H1 (cell line): Measurements from ENCODE around the gene GPN2. TPM values are rescaled to one million over a fixed set of nuclear protein-coding genes. Genes with fewer than 3 reads are reported as not detected.
"Not testable (repeated sequence)": the region's sequence is repeated elsewhere in the genome, so short reads cannot be mapped to it uniquely, and the experiment has no call there.

ENCODE experiments used
- CTCF ChIA-PET: fragments of 300-600 bp; sonication (Branson Sonifier 250); formaldehyde crosslinking; loops from one replicate; lab custom pipeline; 2021; ENCODE audit not compliant: partially characterized antibody; lab: Charles Lee
- POLR2A ChIA-PET: fragments of 300-600 bp; sonication (Branson Sonifier 250); formaldehyde crosslinking; loops from one replicate; lab custom pipeline; 2021; ENCODE audit warnings: inconsistent platforms; ENCODE audit not compliant: partially characterized antibody; lab: Charles Lee
- DNase-seq, 2 experiments: peaks; one replicate each; pipeline versions ENCODE4 v3.0.0 to v3.0.0-alpha.2; 2010 to 2022; ENCODE audit warnings: low spot score in 2 of 2, low read depth in 1 of 2, mixed read lengths in 1 of 2
- FAIRE-seq: peaks from 2 replicates; lab custom pipeline; 2011; peaks lifted over from hg19 to GRCh38; lab: Jason Lieb, UNC
- H2AFZ ChIP-seq: 2 replicates; pipeline ENCODE4 v1.8.1; 2012; ENCODE audit warnings: low read length, inconsistent platforms
- H2AK5ac ChIP-seq: 2 replicates; pipeline ENCODE4 v1.6.1; 2013; ENCODE audit warnings: low read depth, low read length
- H2BK120ac ChIP-seq: replicated peaks from 2 replicates; pipeline ENCODE3; 2013; ENCODE audit warnings: low read depth, low read length, inconsistent platforms
- H2BK12ac ChIP-seq: 2 replicates; pipeline ENCODE4 v1.6.1; 2013; ENCODE audit warnings: low read depth, low read length
- H2BK15ac ChIP-seq: 2 replicates; pipeline ENCODE4 v1.6.1; 2013; ENCODE audit warnings: low read length
- H2BK20ac ChIP-seq: 2 replicates; pipeline ENCODE4 v1.6.1; 2013; ENCODE audit warnings: low read length
- H2BK5ac ChIP-seq: 2 replicates; pipeline ENCODE4 v1.6.1; 2013; ENCODE audit warnings: low read depth, low read length
- H3K14ac ChIP-seq: 2 replicates; pipeline ENCODE4 v1.6.1; 2013; ENCODE audit warnings: inconsistent platforms; ENCODE audit not compliant: insufficient read length
- H3K18ac ChIP-seq: 2 replicates; pipeline ENCODE4 v1.6.1; 2013; ENCODE audit warnings: low read length; ENCODE audit errors: extremely low read depth
- H3K23ac ChIP-seq: 2 replicates; pipeline ENCODE4 v1.6.1; 2013; ENCODE audit warnings: inconsistent platforms; ENCODE audit not compliant: insufficient read length
- H3K23me2 ChIP-seq: 2 replicates; pipeline ENCODE4 v1.6.1; 2013; ENCODE audit warnings: low read depth, low read length
- H3K27ac ChIP-seq: 2 replicates; pipeline ENCODE4 v1.6.1; 2011; ENCODE audit warnings: low read depth, low read length, inconsistent platforms
- H3K27me3 ChIP-seq, 4 experiments: replicated peaks in 1 of 4; 1 replicate in 1 of 4; 2 replicates in 3 of 4; pipeline versions ENCODE4 v1.6.1 to v1.8.1; 2011 to 2013; ENCODE audit warnings: low read length in 3 of 4, mild to moderate bottlenecking in 3 of 4, inconsistent platforms in 2 of 4, mixed read lengths in 2 of 4, moderate library complexity in 1 of 4; ENCODE audit not compliant: control insufficient read depth in 3 of 4, insufficient read depth in 3 of 4; ENCODE audit errors: extremely low read depth in 1 of 4
- H3K36me3 ChIP-seq, 4 experiments: 2 replicates each; pipeline versions ENCODE4 v1.6.1 to v1.8.1; 2011 to 2013; ENCODE audit warnings: mild to moderate bottlenecking in 4 of 4, low read length in 3 of 4, moderate library complexity in 2 of 4, control low read depth in 1 of 4, inconsistent platforms in 1 of 4; ENCODE audit not compliant: insufficient read depth in 4 of 4, control insufficient read depth in 2 of 4
- H3K4ac ChIP-seq: replicated peaks from 2 replicates; pipeline ENCODE3; 2013; ENCODE audit warnings: low read length, low read depth, mixed read lengths, inconsistent platforms; ENCODE audit not compliant: insufficient read length
- H3K4me1 ChIP-seq, 4 experiments: replicated peaks in 1 of 4; 1 replicate in 1 of 4; 2 replicates in 3 of 4; pipeline versions ENCODE4 v1.6.1 to v1.8.1; 2011 to 2013; ENCODE audit warnings: low read length in 3 of 4, inconsistent platforms in 2 of 4, mixed read lengths in 1 of 4; ENCODE audit not compliant: insufficient read depth in 4 of 4, control insufficient read depth in 3 of 4
- H3K4me2 ChIP-seq, 2 experiments: 2 replicates each; pipeline versions ENCODE4 v1.6.1 to v1.8.1; 2011 to 2013; ENCODE audit warnings: low read depth in 2 of 2, low read length in 2 of 2, control low read depth in 1 of 2, inconsistent platforms in 1 of 2, mild to moderate bottlenecking in 1 of 2; ENCODE audit not compliant: insufficient read depth in 1 of 2
- H3K4me3 ChIP-seq, 4 experiments: fragments of 200-600, 300-600 bp in 1 of 4; sonication (generic), shearing (Covaris generic), sonication (Bioruptor Twin) in 1 of 4; 2 replicates each; pipeline versions ENCODE4 v1.5.1 to v1.8.1; 2011 to 2016; ENCODE audit warnings: low read length in 4 of 4, low read depth in 3 of 4, control low read depth in 2 of 4, inconsistent platforms in 2 of 4, mild to moderate bottlenecking in 2 of 4, mixed read lengths in 1 of 4, moderate library complexity in 1 of 4; ENCODE audit not compliant: insufficient read depth in 2 of 4; ENCODE audit errors: extremely low read depth in 1 of 4
- H3K56ac ChIP-seq: replicated peaks from 2 replicates; pipeline ENCODE3; 2013; ENCODE audit warnings: low read depth, mild to moderate bottlenecking, mixed read lengths, low read length, inconsistent platforms; ENCODE audit not compliant: insufficient read length
- H3K79me1 ChIP-seq: 2 replicates; pipeline ENCODE4 v1.6.1; 2013; ENCODE audit warnings: low read depth, low read length, control low read depth
- H3K79me2 ChIP-seq, 2 experiments: 2 replicates each; pipeline versions ENCODE4 v1.6.1 to v1.8.1; 2012 to 2013; ENCODE audit warnings: low read length in 2 of 2, mild to moderate bottlenecking in 2 of 2, inconsistent platforms in 1 of 2; ENCODE audit not compliant: insufficient read depth in 2 of 2, control insufficient read depth in 1 of 2
- H3K9ac ChIP-seq, 4 experiments: replicated peaks in 1 of 4; 1 replicate in 1 of 4; 2 replicates in 3 of 4; pipeline versions ENCODE4 v1.6.1 to v1.8.1; 2011 to 2013; ENCODE audit warnings: low read depth in 3 of 4, low read length in 3 of 4, control low read depth in 2 of 4, mild to moderate bottlenecking in 2 of 4, moderate library complexity in 2 of 4, inconsistent platforms in 1 of 4; ENCODE audit errors: extremely low read depth in 1 of 4
- H3K9me3 ChIP-seq, 2 experiments: 2 replicates each; pipeline versions ENCODE4 v1.6.1 to v1.8.1; 2012 to 2013; ENCODE audit warnings: mild to moderate bottlenecking in 2 of 2, moderate library complexity in 2 of 2, control low read depth in 1 of 2, inconsistent platforms in 1 of 2, low read depth in 1 of 2, low read length in 1 of 2, mixed read lengths in 1 of 2; ENCODE audit not compliant: insufficient read depth in 2 of 2
- H4K20me1 ChIP-seq, 2 experiments: replicated peaks in 1 of 2; 2 replicates each; pipeline versions ENCODE3 to v1.8.1; 2011 to 2013; ENCODE audit warnings: inconsistent platforms in 2 of 2, low read length in 2 of 2, mild to moderate bottlenecking in 1 of 2; ENCODE audit not compliant: insufficient read depth in 2 of 2, control insufficient read depth in 1 of 2
- H4K5ac ChIP-seq: 2 replicates; pipeline ENCODE4 v1.6.1; 2013; ENCODE audit warnings: low read length, low read depth, mixed read lengths, inconsistent platforms; ENCODE audit not compliant: insufficient read length
- H4K8ac ChIP-seq: 2 replicates; pipeline ENCODE4 v1.8.0; 2013; ENCODE audit warnings: mild to moderate bottlenecking, moderate library complexity, low read length, inconsistent platforms; ENCODE audit not compliant: insufficient read depth; ENCODE audit errors: extremely low read depth
- H4K91ac ChIP-seq: replicated peaks from 2 replicates; pipeline ENCODE3; 2013; ENCODE audit warnings: low read length, mixed read lengths, inconsistent platforms; ENCODE audit not compliant: insufficient read length
- GTF2F1 ChIP-seq: IDR thresholded peaks from 2 replicates; pipeline ENCODE4 v1.6.1; 2012; ENCODE audit warnings: low read depth, low read length, improper control_type of control experiment, borderline replicate concordance
- RFX5 ChIP-seq: IDR thresholded peaks from 2 replicates; pipeline ENCODE4 v1.6.1; 2011; ENCODE audit warnings: low read depth, low read length, improper control_type of control experiment, borderline replicate concordance
- WGBS, 2 experiments: shearing (Covaris generic) in 1 of 2; methylation state at CpG; one replicate each; pipeline versions ENCODE4 v1.1.6 to v1.1.7; 2013 to 2015; ENCODE audit warnings: low lambda C conversion rate in 2 of 2, mixed read lengths in 2 of 2, inconsistent platforms in 1 of 2, low coverage in 1 of 2, missing lambda C conversion rate in 1 of 2; ENCODE audit not compliant: insufficient replicate concordance in 2 of 2, insufficient coverage in 1 of 2, insufficient read length in 1 of 2; ENCODE audit errors: extremely low coverage in 1 of 2, missing lambda C conversion rate in 1 of 2; 5-methylcytosine and 5-hydroxymethylcytosine counted together
- polyA plus RNA-seq, 7 experiments: library from polyadenylated mRNA; depleted of rRNA in 3 of 7; stranded (reverse) in 5 of 7; unstranded in 2 of 7; fragments of >200 nt in 5 of 7; fragments of 200-250 nt in 2 of 7; gene quantifications; 1 replicate in 5 of 7; 2 replicates in 1 of 7; 4 replicates in 1 of 7; pipeline versions ENCODE4 v1.2.1 to v1.2.3, GENCODE V29; 2011 to 2013; ENCODE audit warnings: missing spikeins in 2 of 7, mixed read lengths in 2 of 7
- total RNA-seq: library from RNA; stranded (reverse); fragmentation: NEBNext Ultra II Directional; extraction: Animal tissue kit (Norgen Biotek cat#: 25700); gene quantifications from 2 replicates; pipeline ENCODE4 v1.2.1, GENCODE V29; 2021

GPN2 gene
- total and polyA plus RNA-seq, 2 of the 8 experiments (the other 6 are each of a cell fraction or from before 2014, with no cell fraction given): 27.3 to 36.8 TPM

GRCh38 chr1:26874896-26875295 lies 15.2 kb downstream of the GPN2 start (continued):
- TF ChIP-seq RFX5 (no peak), GTF2F1 (no peak)

- H4K20me1 ChIP-seq, H4K5ac ChIP-seq, H2BK15ac ChIP-seq, H3K4me3 ChIP-seq, H2AK5ac ChIP-seq, H3K79me1 ChIP-seq, H2AFZ ChIP-seq, H3K23ac ChIP-seq, H4K8ac ChIP-seq, H2BK120ac ChIP-seq, H4K91ac ChIP-seq, H3K56ac ChIP-seq, H3K27ac ChIP-seq, DNase-seq, H2BK5ac ChIP-seq, H3K79me2 ChIP-seq, FAIRE-seq, H3K4me2 ChIP-seq, H3K18ac ChIP-seq, H3K4me1 ChIP-seq, H3K9ac ChIP-seq, H3K36me3 ChIP-seq, H2BK12ac ChIP-seq, H3K9me3 ChIP-seq, H3K14ac ChIP-seq, H2BK20ac ChIP-seq, H3K23me2 ChIP-seq, H3K4ac ChIP-seq, H3K27me3 ChIP-seq: not testable (repeated sequence)
- POLR2A ChIA-PET: interaction anchor here (0.6 kb wide), 2 partner anchors 438 to 452 kb away, joined by 3 read pairs; no protein-coding TSS in a partner anchor
- 83% methylated on average over 2 of the region's 2 CpGs; no CpG with 5 or more reads in 1 of the 2 experiments for WGBS, 2 experiments
- CTCF ChIA-PET: interaction anchor here (0.6 to 31.7 kb wide), 4 partner anchors 7 to 292 kb away, joined by 3 to 547 read pairs (median 275); partner anchors contain the start of genes GPN2 and SFN
Observed at GRCh38 chr1:26873097-26873496, 17.0 kb downstream of the GPN2 start.
